Calu3 (cell line): ENCODE data around the gene TMPRSS5. TPM values are rescaled to one million over a fixed set of nuclear protein-coding genes. Genes with fewer than 3 reads are reported as not detected.

ENCODE experiments used
- BruUV-seq: library from RNA; stranded (reverse); fragments of 400-500 nt; replicated peaks from 2 replicates; lab custom pipeline; 2021; lab: Mats Ljungman, UMichigan
- CTCF ChIA-PET: fragments of 300-600 bp; sonication (Branson Sonifier 250); formaldehyde crosslinking; loops from one replicate; lab custom pipeline; 2022; ENCODE audit warnings: antibody characterized with exemption; lab: Charles Lee
- DNase-seq: peaks from one replicate; pipeline ENCODE4 v3.0.0; 2022
- H3K27ac Mint-ChIP-seq: one replicate; pipeline ENCODE4 v1.8.0; 2022; ENCODE audit warnings: mixed read lengths; ENCODE audit not compliant: unreplicated experiment
- H3K27me3 Mint-ChIP-seq: one replicate; pipeline ENCODE4 v1.8.0; 2022; ENCODE audit warnings: mixed read lengths; ENCODE audit not compliant: unreplicated experiment
- H3K36me3 Mint-ChIP-seq: one replicate; pipeline ENCODE4 v1.8.0; 2022; ENCODE audit warnings: mild to moderate bottlenecking, moderate library complexity, mixed read lengths; ENCODE audit not compliant: insufficient read depth, unreplicated experiment
- H3K4me1 Mint-ChIP-seq: one replicate; pipeline ENCODE4 v1.8.0; 2022; ENCODE audit warnings: mild to moderate bottlenecking, low read depth, mixed read lengths; ENCODE audit not compliant: unreplicated experiment
- H3K4me3 Mint-ChIP-seq: one replicate; pipeline ENCODE4 v1.8.0; 2022; ENCODE audit warnings: mild to moderate bottlenecking, low read depth, moderate library complexity, mixed read lengths; ENCODE audit not compliant: unreplicated experiment
- H3K9me3 Mint-ChIP-seq: one replicate; pipeline ENCODE4 v1.8.0; 2022; ENCODE audit warnings: low read depth, mixed read lengths; ENCODE audit not compliant: unreplicated experiment
- intact Hi-C: fragments of 100-400 bp; cut with micrococcal nuclease; formaldehyde crosslinking; loops from one replicate; pipeline ENCODE4 v1.10.0; 2022; ENCODE audit not compliant: unreplicated experiment
- total RNA-seq: library from RNA; stranded (reverse); gene quantifications from 2 replicates; pipeline ENCODE4 v1.2.3, GENCODE V29; 2022
- TF ChIP-seq, protein P1 (sequence below): fragments of 200-600 bp; IDR thresholded peaks from one replicate; pipeline ENCODE4 v1.8.0; 2022; ENCODE audit warnings: antibody characterized with exemption; ENCODE audit not compliant: unreplicated experiment

The TMPRSS5 gene
- total RNA-seq, 1 experiment from 2014 or later: 9.6 TPM

- Mint-ChIP-seq H3K36me3 (peaks cover 15% of the 10 kb centered on the region), H3K9me3 (no peaks in the 10 kb centered on the region), H3K27me3 (no peaks in the 10 kb centered on the region), H3K4me3 (peak overlapping the region; percentile 60), H3K27ac (peak overlapping the region; percentile 99), H3K4me1 (peaks cover 47% of the 10 kb centered on the region)
- BruUV-seq: TSS peak; percentile 75
- TF ChIP-seq, protein P1, sequence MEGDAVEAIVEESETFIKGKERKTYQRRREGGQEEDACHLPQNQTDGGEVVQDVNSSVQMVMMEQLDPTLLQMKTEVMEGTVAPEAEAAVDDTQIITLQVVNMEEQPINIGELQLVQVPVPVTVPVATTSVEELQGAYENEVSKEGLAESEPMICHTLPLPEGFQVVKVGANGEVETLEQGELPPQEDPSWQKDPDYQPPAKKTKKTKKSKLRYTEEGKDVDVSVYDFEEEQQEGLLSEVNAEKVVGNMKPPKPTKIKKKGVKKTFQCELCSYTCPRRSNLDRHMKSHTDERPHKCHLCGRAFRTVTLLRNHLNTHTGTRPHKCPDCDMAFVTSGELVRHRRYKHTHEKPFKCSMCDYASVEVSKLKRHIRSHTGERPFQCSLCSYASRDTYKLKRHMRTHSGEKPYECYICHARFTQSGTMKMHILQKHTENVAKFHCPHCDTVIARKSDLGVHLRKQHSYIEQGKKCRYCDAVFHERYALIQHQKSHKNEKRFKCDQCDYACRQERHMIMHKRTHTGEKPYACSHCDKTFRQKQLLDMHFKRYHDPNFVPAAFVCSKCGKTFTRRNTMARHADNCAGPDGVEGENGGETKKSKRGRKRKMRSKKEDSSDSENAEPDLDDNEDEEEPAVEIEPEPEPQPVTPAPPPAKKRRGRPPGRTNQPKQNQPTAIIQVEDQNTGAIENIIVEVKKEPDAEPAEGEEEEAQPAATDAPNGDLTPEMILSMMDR: no peak
- DNase-seq: peak; percentile 60
- intact Hi-C loops: loop anchor here (1.0 to 2.0 kb wide), 2 partner anchors 25 to 60 kb away; no protein-coding TSS in a partner anchor
- CTCF ChIA-PET: interaction anchor here (1.1 kb wide), 1 partner anchor 112 kb away, joined by 4 read pairs; no protein-coding TSS in a partner anchor
Measured at GRCh38 chr11:113664981-113665710, 41.0 kb downstream of the TMPRSS5 start.

DNA sequence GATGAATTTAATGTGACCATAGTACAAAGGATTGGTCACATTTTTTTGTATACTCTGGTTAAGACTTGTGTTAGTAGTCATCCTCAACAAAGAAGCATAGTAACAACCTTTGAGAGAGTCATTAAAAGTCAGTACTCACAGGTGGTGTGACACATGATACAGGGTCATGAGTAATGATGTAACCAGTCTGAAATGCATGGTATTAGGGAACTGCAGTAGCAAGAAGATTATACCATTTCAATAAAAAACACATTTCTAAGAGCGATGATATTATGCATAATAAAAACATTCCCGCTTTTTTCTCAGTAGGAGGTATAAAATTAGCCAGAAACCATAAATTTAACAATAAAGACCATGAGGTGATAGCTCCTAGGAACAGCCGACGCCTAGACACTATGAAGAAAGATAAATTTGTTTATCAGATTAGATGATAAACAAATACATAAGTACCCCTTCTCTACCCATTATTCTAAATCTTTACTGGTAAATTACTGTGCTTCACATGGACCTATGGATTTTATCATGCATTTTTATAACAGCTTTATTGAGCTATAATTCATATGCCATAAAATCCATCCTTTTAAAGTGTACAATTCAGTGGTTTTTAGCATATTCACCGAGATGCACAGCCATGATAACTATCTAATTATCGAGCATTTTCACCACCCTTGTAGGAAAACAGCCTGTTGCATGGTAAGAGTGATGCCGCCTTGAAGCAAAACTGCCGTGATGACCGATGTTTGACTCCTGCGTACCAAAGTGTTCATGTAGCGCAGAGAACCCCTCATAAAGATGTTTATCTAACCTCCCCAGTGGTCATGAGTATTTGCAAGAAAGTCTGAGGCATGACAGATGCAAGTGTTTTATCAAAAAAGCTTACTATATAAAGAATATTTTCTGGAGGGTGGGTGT, 41.8 kb downstream of the TMPRSS5 start:
- BruUV-seq: TSS peak; percentile 80
- TF ChIP-seq, protein P1: no peak
- peaks cover 15% of the 10 kb centered on the region for H3K36me3 Mint-ChIP-seq
- CTCF ChIA-PET: interaction anchor here (1.1 kb wide), 1 partner anchor 111 kb away, joined by 4 read pairs; no protein-coding TSS in a partner anchor
- no peaks in the 10 kb centered on the region for H3K9me3 Mint-ChIP-seq
- intact Hi-C loops: loop anchor here (1.0 to 2.0 kb wide), 2 partner anchors 26 to 60 kb away; no protein-coding TSS in a partner anchor
- H3K27ac Mint-ChIP-seq: peak overlapping the region; percentile 99
- DNase-seq: peak; percentile 23
- peaks cover 47% of the 10 kb centered on the region for H3K4me1 Mint-ChIP-seq
- H3K27me3 Mint-ChIP-seq: no peaks in the 10 kb centered on the region
- peak overlapping the region; percentile 60 for H3K4me3 Mint-ChIP-seq

- TF ChIP-seq, protein P1: no peak
- Mint-ChIP-seq H3K36me3 (peaks cover 15% of the 10 kb centered on the region), H3K9me3 (no peaks in the 10 kb centered on the region), H3K27ac (peak overlapping the region; percentile 99), H3K27me3 (no peaks in the 10 kb centered on the region), H3K4me3 (peak overlapping the region; percentile 60), H3K4me1 (peaks cover 41% of the 10 kb centered on the region)
- CTCF ChIA-PET: interaction anchor here (0.7 kb wide), 1 partner anchor 108 kb away, joined by 3 read pairs; no protein-coding TSS in a partner anchor
- intact Hi-C loops: no loop called here
- peak; percentile 6 for DNase-seq
- no TSS peak for BruUV-seq
Measured at GRCh38 chr11:113663567-113663966, 42.5 kb downstream of the TMPRSS5 start.

DNA sequence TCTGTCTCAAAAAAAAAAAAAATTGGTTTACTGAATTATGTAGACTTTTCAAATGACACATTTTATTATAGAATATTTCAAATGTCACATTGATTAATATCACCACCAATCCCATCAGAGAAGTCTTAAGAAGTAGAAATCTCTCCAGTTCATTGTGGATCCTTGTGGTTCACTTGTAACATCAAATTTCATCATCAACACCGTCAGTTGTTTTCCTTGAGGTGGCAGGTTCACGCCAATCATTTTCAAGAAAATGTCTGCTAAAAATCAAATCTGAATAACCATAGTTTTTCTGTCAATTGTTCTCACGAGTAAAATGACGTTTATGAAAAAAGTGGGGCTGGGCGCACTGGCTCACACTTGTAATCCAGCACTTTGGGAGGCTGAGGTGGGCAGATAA, 50.3 kb downstream of the TMPRSS5 start:
- no peaks in the 10 kb centered on the region for H3K4me1 Mint-ChIP-seq
- CTCF ChIA-PET: no interaction called here
- no peaks in the 10 kb centered on the region for H3K27me3 Mint-ChIP-seq
- TF ChIP-seq, protein P1: no peak
- intact Hi-C loops: no loop called here
- DNase-seq: no peak
- BruUV-seq: no TSS peak
- no peaks in the 10 kb centered on the region for H3K36me3 Mint-ChIP-seq
- H3K9me3 Mint-ChIP-seq: peaks cover 10% of the 10 kb centered on the region
- H3K27ac Mint-ChIP-seq: no peak overlapping the region
- H3K4me3 Mint-ChIP-seq: no peak overlapping the region
